ENCODE results near the gene DLGAP5.

DLGAP5 gene

DNA sequence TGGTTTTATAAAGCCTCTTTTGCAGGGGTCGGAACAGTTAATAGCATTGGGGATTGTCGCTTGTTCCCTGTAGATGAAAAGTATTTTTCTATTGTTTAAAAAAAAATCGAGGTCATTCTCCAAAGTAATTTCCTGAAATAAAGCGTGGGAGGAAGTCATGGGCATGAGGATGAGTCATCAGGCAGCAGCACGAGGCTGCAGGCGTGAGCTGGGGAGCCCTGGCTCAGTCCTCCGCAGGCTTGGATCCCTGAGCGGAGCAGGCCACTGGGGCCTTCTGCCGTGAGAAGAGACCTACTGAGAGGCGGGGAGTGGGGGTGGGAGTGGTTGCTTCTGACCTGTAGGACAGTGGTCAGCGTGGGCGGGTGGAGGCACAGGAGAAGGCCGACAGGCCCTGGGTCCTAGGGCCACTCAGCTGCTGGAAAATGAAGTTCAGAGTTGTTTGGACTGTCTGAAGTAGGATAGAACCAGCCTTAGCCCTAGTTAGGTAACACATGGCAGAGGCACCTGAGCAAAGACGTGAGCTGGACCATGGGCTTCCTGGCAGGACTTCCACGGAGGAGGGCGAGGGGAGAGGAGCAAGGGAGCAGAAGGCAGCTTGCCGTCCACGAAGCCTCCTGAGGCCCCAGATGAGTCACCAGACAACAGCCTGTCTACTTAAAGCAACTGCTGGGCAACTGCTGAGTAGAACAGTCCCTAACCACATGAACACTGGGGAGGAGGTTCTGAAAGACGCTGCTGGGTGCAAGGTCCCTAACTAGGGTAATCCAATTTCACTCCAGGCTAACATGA lies 83.4 kb downstream of the DLGAP5 start:
- DNase-seq = no peak

DNA sequence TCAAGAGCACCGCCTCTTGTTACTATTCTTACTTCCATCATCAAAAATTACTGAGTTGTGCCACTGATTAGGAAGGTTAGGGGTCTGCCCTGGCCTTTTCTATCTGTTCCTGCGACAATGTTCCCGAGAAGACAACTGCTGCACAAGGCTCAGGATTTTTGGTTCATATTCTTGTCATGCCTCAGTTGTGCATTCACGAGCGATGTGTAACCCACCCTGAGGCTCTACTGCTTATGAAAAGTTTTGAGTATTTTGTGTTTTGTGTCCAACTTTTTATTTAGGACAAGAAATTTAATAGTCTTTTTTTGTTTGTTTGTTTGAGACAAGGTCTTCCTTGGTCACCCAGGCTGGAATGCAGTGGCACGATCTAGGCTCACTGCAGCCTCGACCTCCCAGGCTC lies 85.4 kb downstream of the DLGAP5 start:
- DNase-seq = no peak

DNA sequence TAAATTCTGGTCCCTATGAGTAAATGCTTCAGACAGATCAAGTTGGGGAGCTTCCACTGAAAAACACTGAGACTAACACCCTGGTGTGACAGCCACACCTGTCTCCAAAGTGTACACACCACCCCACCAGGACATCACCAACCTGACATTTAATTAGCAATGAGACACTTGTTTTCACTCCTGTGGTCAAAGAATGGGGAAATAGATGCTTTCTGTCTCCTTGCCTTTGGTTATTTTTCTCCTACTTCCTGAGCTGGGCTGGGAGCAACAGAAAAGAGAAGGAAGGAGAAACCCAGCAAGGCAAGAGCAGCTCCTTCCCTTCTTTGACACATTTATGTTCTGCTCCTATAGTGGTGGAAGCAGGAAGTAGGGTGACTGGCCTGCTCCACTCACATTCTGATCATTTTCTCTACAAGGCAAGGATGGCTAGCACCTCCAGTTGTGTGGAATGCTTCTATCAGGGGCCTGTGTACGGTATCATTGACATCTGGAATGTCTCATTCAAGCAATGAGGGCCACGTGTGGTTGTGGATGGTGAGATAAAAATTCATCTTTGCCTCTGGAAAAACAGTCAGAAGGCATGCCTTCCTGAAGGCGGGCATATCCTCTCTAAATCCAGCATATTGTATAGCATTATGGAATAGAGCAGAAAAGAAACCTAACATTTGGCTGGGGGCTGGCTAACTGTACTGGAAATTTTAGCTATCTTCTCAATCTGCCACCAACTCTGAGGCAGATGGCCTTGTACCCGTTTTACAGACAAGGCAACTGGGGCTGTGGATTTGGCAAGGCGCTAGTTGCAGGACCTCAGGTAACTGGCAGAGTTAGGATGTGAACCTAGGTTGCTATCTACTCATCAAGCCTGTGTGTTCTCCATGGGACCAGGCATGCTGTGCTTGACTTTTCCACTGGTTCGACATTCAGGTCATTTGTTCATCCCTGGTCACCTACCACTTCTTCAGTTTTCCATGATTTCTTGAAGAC lies 87.1 kb downstream of the DLGAP5 start:
- DNase-seq = no peak

DNA sequence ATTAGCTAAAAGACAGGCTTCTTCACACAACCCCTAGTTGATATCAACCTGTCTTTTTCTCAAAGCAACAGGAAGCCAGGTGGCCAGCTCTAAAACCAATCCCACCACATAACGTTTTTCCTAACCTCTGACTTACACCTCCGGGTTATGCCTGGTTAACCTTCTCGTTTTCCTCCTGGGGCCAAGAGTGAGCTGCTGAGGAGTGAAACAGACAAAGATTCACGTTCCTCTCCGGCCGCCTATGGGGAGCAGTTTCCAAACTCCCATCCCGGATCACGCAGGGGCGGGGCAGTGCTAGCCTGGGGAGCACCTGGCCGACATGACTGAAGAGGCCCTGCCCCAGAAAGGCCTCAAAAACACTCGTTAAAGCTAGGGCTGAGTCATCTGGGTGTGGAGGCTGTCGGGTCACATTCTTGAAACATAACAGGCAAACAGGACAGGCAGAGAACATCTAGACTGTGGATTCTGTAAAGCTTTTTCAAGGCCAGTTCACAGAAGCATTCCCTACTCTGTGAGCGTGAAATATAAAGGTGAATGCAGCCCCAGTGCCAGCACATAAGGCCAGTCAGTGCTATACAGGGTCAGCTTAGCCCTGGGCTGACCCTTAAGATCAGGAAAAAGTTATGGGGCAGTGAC lies 88.3 kb downstream of the DLGAP5 start:
- no peak for DNase-seq

DNA sequence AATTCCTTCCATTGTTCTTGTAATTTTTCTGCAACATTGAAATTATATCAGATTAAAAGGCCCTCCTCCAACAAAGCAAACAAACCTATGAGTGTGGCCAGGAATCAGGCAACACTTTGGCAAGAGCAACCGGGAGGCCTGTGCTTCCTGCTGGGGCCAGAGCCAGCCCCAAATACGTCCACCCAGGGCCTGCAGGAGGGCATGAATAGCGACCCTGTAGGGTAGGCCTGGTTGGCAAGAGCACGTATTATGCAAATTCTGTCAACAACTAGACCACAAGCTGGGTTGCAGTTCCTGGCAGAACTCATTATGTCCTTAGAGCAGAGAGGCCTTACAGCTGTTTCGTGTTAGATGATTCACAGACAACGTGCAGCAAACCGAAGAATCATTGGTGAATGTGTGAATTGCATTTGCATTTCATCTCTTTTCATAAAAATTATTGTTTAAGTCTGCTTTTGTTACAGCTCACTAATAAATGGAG lies 89.2 kb downstream of the DLGAP5 start:
- peak; percentile 46 for DNase-seq

DNA sequence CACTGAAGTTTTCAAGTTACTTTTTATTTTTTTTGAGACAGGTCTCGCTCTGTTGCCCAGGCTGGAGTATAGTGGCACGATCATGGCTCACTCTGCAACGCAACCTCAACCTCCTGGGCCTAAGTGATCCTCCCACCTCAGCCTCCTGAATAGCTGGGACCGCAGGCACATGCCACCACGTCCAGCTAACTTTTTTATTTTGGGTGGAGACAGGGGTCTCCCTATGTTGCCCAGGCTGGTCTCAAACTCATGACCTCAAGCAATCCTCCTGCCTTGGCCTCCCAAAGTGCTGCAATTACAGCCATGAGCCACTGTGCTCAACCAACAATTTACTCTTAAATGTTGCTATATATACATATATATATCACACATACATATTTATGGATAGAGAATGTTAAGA lies 89.7 kb downstream of the DLGAP5 start:
- no peak for DNase-seq

DNA sequence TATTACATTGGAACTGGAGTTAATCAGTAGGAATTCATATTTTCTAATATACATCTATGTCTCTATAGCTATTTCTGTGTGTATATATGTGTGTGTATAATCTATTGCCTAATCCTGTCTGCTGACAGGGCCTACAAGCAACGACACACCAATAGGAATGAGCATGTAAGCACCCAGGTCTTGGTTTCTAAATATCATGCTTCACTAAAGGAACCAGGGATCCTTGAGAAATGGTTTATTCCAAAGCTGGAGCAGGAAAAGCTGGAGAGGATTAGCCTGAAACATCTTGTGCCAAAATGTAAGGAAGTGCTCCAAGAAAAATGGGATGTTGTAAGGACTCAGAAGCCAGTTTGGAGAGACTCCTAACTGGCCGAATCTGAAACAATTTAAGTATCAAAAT lies 91.6 kb downstream of the DLGAP5 start:
- DNase-seq = no peak

DNA sequence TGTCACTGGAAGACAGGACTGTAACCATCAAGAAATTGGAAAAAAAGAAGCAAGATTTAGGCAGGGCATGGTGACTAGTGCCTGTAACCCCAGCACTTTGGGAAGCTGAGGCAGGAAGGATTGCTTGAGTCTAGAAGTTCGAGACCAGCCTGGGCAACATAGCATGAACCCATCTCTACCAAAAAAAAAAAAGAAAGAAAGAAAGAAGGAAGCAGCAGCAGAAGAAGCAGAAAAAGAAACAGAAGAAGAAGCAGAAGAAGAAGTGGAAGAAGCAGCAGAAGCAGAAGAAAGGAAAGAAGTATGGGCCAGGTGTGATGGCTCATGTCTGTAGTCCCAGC lies 92.9 kb downstream of the DLGAP5 start:
- DNase-seq = no peak

All from KG1 (cell line).